Aorta (tissue), 5 donors: Measurements from ENCODE around the gene PALLD. TPM values are rescaled to one million over a fixed set of nuclear protein-coding genes. Genes with fewer than 3 reads are reported as not detected.
A peak's percentile ranks its signal among the peaks of the same experiment; 100 is the strongest.

Experiments used
- ATAC-seq: fragments of 200-7000 bp; cut with Tn5 transposase; one replicate; pipeline ENCODE4 v1.9.1; 2022; ENCODE audit warnings: moderate library complexity; ENCODE audit not compliant: low FRiP score
- DNase-seq, 2 donors: peaks; one replicate each; pipeline ENCODE4 v3.0.0-alpha.2; 2020
- H3K27ac ChIP-seq, 2 donors: one replicate each; pipeline ENCODE4 v1.5.1; 2013; ENCODE audit warnings: low read length in 2 of 2, mild to moderate bottlenecking in 2 of 2, moderate library complexity in 2 of 2, control low read depth in 1 of 2, inconsistent platforms in 1 of 2, low read depth in 1 of 2
- H3K27me3 ChIP-seq, 2 donors: one replicate each; pipeline ENCODE4 v1.6.1; 2013; ENCODE audit warnings: control low read depth in 1 of 2, low read length in 1 of 2, mild to moderate bottlenecking in 1 of 2, moderate library complexity in 1 of 2; ENCODE audit not compliant: insufficient read depth in 2 of 2, control insufficient read depth in 1 of 2
- H3K36me3 ChIP-seq, 2 donors: one replicate each; pipeline ENCODE4 v1.6.1; 2013; ENCODE audit warnings: control low read depth in 1 of 2, low read length in 1 of 2, mild to moderate bottlenecking in 1 of 2; ENCODE audit not compliant: insufficient read depth in 2 of 2, control insufficient read depth in 1 of 2
- H3K4me1 ChIP-seq, 2 donors: one replicate each; pipeline ENCODE4 v1.6.1; 2013; ENCODE audit warnings: low read length in 2 of 2, control low read depth in 1 of 2, mild to moderate bottlenecking in 1 of 2, moderate library complexity in 1 of 2; ENCODE audit not compliant: insufficient read depth in 2 of 2, control insufficient read depth in 1 of 2
- H3K4me3 ChIP-seq, 2 donors: one replicate each; pipeline ENCODE4 v1.5.1; 2013; ENCODE audit warnings: low read length in 2 of 2, control low read depth in 1 of 2, mild to moderate bottlenecking in 1 of 2
- H3K9me3 ChIP-seq: one replicate; pipeline ENCODE4 v1.6.1; 2013; ENCODE audit warnings: mild to moderate bottlenecking, low read length; ENCODE audit not compliant: control insufficient read depth
- WGBS, 2 donors: extraction: QIAGEN DNeasy Blood & Tissue Kit; methylation state at CpG; one replicate each; pipeline ENCODE4 v1.1.7; 2013; 5-methylcytosine and 5-hydroxymethylcytosine counted together
- intact Hi-C, 2 donors: fragments of 100-400 bp; cut with DNase I; formaldehyde crosslinking; loops; one replicate each; pipeline versions ENCODE4 v1.14.2 to v1.15.0; 2022
- polyA plus RNA-seq, 2 donors: library from polyadenylated mRNA; stranded (reverse); fragments of 200-250 nt; gene quantifications; one replicate each; pipeline ENCODE4 v1.2.3, GENCODE V29; 2013
- total RNA-seq, 2 donors: library from RNA; stranded (reverse); fragmentation: NEBNext Ultra II Directional; extraction: Animal tissue kit (Norgen Biotek cat#: 25700); gene quantifications; one replicate each; pipeline ENCODE4 v1.2.1, GENCODE V29; 2021
- donor health status: healthy with polysubstance abuse.
- donor health status: Bipolar disorder and iron deficiency.
- donor health status: DM: no; HTN: no; CAD: no.
- donor health status: DM: no; HTN: no; CAD: no.
- donor health status: DM: yes; HTN: yes; CAD: no.

The PALLD gene
- total and polyA plus RNA-seq, 4 donors = 253 to 626 (median 464) TPM

DNA sequence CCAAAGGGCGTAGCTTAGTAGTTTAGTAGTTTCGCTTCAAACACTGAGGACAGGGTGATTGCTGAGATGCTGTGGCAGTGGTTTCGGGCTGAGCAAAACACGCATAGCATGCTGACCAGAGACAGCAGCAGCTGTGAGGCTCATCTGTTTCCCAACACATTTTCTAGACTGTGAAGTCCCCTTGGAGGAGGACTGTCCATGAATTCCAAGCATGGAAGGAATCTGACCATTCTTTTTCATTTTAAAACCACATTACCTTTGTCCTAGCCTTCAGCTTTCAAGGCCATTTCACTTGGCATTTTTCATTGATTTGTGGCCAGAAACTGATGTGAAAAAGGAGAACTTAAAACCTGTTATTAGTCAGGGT, 240.9 kb downstream of the PALLD start:
- Histone ChIP-seq H3K9me3 (no peaks in the 10 kb centered on the region), H3K27ac (no peak overlapping the region), H3K36me3 (no peaks in the 10 kb centered on the region), H3K4me3 (no peak overlapping the region), H3K27me3 (no peaks in the 10 kb centered on the region), H3K4me1 (peaks cover 1 to 3% of the 10 kb centered on the region in 2 donors)
- ATAC-seq (no peak), DNase-seq (no peak)
- 92 to 93% methylated on average over 4 of the region's 4 CpGs for WGBS, 2 donors
- intact Hi-C loops = no loop called here

DNA sequence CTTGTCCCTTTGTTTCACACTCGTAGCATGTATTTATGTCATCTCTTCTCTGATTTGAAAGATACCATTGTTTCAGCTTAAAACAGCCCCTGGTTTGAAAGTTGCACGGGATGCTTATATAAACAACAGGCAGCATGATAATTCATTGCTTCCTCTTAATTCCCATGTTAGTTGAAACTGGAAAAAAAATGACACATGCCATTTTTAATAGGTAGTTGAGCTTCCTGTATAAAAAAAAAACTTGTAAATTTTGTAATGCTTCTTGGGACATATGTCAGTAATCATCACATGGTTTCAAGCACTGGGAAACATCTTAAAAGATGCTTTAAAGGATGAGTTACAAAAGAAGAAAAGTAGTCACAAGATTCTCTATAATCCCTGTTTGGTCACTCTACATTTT, 243.0 kb downstream of the PALLD start:
- ATAC-seq = no peak
- 87% methylated on average over 2 of the region's 2 CpGs for WGBS, 2 donors
- no peak for DNase-seq
- Histone ChIP-seq H3K4me1 (peaks cover 0 to 1% of the 10 kb centered on the region in 2 donors), H3K27ac (no peak overlapping the region), H3K9me3 (no peaks in the 10 kb centered on the region), H3K36me3 (no peaks in the 10 kb centered on the region), H3K27me3 (no peaks in the 10 kb centered on the region), H3K4me3 (no peak overlapping the region)
- intact Hi-C loops = no loop called here

DNA sequence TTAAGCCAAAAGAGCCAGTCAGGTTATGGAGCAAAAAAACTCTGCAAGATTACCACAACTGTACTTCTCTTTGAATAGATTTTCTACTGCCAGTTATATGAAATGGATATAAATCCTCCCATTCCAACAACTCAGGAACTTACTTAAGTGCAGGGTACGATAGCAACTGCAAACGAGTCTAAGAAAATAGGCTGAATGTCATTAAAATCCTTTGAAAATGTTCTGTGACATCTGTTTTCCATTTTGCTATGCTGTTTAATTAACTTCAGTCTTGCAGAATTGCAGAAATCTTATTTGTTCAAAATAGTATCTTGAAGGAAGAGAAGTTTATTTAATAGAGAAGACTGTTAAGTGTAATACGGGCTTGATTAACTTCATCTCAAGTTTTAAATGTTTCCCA, 243.8 kb downstream of the PALLD start:
- peaks cover 0 to 1% of the 10 kb centered on the region in 2 donors for H3K4me1 ChIP-seq
- H3K36me3 ChIP-seq = no peaks in the 10 kb centered on the region
- H3K9me3 ChIP-seq = no peaks in the 10 kb centered on the region
- no peaks in the 10 kb centered on the region for H3K27me3 ChIP-seq
- ATAC-seq = no peak
- 78 to 80% methylated on average over 3 of the region's 3 CpGs for WGBS, 2 donors
- no peak for DNase-seq
- H3K4me3 ChIP-seq = no peak overlapping the region
- intact Hi-C loops = no loop called here
- H3K27ac ChIP-seq = no peak overlapping the region

DNA sequence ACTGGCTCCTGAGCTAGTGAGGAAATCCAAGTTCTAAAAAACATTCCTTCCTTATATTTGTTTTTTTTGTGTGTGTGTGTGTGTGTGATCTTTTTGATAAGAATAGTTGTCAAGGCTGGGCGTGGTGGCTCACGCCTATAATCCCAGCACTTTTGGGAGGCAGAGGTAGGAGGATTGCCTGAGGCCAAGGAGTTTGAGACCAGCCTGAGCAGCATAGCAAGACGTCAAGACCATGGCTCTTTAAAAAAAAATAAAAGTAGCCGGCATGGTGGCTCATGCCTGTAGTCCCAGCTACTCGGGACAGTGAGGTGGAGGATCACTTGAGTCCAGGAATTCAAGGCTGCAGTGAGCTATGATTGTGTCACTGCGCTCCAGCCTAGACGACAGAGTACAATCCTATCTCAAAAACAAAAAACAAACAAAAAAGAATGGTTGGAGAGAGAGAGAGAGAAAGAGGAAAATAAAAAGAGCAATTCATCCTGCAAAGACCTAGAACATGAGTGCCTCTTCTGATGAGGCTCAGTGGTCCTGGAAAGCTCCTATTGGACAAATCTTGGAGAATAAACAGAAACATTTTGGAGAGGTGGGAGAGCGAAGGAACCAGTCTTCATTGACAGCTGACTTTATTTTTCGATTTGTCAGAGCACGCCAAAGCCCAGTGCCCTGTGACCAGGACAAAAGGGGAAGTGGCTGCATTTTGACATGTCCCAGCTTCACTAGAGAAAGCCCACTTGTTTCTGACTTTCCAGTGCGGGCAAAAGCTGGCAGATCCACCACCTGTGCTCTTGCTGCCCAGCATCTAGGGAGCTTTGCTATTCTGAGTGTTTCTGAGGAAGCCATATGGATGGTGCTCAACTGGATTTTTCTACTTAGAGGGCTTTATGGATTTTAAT, 244.7 kb downstream of the PALLD start:
- ATAC-seq (no peak), DNase-seq (peak in 1 of 2 donors; percentile 62)
- Histone ChIP-seq H3K27me3 (no peaks in the 10 kb centered on the region), H3K9me3 (no peaks in the 10 kb centered on the region), H3K36me3 (no peaks in the 10 kb centered on the region), H3K4me3 (no peak overlapping the region), H3K27ac (no peak overlapping the region), H3K4me1 (peaks cover 0 to 1% of the 10 kb centered on the region in 2 donors)
- intact Hi-C loops = no loop called here
- 81 to 84% methylated on average over 11 of the region's 11 CpGs for WGBS, 2 donors

DNA sequence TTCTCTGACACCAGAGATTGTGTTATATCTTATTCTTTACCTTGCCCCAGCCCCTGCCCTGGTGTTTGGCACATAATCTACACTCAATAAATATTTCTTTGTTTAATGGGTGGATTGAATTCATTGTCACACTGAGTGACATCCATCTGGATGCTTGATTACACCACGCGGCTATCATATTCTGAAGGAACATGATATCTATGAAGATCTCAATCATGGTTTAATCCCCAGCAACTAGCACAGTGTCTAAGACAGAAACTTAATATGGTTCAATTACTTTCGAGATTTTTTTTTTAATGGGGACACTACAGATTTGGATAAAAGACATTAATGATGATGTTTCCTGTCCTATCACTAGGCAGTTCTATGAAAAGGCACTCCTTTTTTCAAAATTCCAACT, 246.3 kb downstream of the PALLD start:
- Histone ChIP-seq H3K4me1 (no peaks in the 10 kb centered on the region), H3K36me3 (no peaks in the 10 kb centered on the region), H3K27ac (no peak overlapping the region)

DNA sequence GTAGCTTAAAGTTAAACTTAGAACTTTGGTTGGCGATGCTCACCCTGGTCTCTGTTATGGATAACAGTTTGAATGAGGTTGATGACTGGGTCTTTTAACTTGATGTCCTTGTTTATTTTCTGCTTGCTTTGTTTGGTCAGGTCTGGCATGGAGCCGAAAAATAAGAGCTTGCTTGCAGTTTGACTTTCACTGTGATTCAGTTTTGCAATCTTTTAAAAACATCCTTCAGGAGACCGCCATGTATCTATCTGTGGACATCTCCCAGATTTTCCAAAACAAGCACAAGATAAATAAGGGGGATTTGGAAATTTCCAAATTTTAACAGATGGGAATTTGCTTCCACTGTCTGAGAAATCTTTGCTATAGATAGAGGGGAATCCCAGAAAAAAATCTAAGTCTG, 246.7 kb downstream of the PALLD start:
- intact Hi-C loops = no loop called here
- H3K4me1 ChIP-seq = no peaks in the 10 kb centered on the region
- H3K9me3 ChIP-seq = no peaks in the 10 kb centered on the region
- DNase-seq (no peak), ATAC-seq (no peak)
- H3K27ac ChIP-seq = no peak overlapping the region
- H3K36me3 ChIP-seq = no peaks in the 10 kb centered on the region
- no peak overlapping the region for H3K4me3 ChIP-seq
- WGBS, 2 donors = 81 to 83% methylated on average over 3 of the region's 3 CpGs
- no peaks in the 10 kb centered on the region for H3K27me3 ChIP-seq

More for the DNA sequence above, 246.3 kb downstream of the PALLD start:
- DNase-seq = no peak
- WGBS, 2 donors = 95 to 98% methylated on average over 3 of the region's 3 CpGs
- ATAC-seq = no peak
- Histone ChIP-seq H3K4me3 (no peak overlapping the region), H3K9me3 (no peaks in the 10 kb centered on the region), H3K27me3 (no peaks in the 10 kb centered on the region)
- intact Hi-C loops = no loop called here

DNA sequence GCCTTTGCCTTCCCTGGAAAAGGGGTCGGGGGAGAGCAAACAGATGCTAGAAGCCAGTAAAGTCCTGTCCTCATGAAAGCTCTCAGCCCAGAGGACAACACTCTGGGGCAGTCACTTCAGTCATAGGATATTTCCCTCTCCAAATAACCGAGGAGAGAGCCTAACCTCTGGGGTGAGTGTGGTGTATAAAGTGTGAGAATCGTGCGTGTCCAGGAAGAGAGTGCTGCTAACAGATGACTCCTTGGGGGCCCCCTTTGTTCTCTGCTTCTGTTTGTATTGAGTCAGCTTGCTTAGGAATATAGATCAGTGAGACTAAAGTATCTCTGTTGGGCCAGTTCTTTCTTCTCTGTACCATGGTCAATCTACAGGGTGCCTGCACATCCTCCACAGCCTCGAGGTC, 247.2 kb downstream of the PALLD start:
- DNase-seq (no peak), ATAC-seq (no peak)
- Histone ChIP-seq H3K27me3 (no peaks in the 10 kb centered on the region), H3K9me3 (no peaks in the 10 kb centered on the region), H3K4me3 (no peak overlapping the region), H3K4me1 (no peaks in the 10 kb centered on the region), H3K27ac (no peak overlapping the region), H3K36me3 (no peaks in the 10 kb centered on the region)
- intact Hi-C loops = no loop called here
- WGBS, 2 donors = 76 to 86% methylated on average over 5 of the region's 5 CpGs

DNA sequence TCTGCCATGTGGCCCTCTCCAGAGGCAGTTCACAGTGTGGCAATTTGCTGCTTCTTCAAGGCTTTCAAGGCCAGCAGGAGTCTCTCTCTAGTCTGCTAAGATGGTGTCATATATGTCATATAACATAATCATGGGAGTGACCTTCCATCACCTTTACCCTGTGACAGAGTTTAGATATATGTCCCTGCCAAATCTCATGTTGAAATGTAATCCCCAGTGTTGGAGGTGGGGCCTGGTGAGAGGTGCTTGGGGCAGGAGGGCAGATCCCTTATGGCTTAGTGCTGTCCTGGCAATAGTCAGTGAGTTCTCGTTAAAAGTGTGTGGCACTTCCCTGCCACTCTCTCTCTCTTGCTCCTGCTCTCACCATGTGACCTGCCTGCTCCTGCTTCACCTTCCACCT, 252.0 kb downstream of the PALLD start:
- ATAC-seq (no peak), DNase-seq (no peak)
- 88 to 100% methylated on average over 1 of the region's 1 CpG for WGBS, 2 donors
- intact Hi-C loops = no loop called here
- Histone ChIP-seq H3K36me3 (no peaks in the 10 kb centered on the region), H3K4me1 (no peaks in the 10 kb centered on the region), H3K9me3 (no peaks in the 10 kb centered on the region), H3K27me3 (no peaks in the 10 kb centered on the region), H3K4me3 (no peak overlapping the region), H3K27ac (no peak overlapping the region)
